Pons (tissue), 1 donor: ENCODE results near the gene IL17REL.
A peak's percentile ranks its signal among the peaks of the same experiment; 100 is the strongest.

ENCODE experiments used
- DNase-seq: peaks from one replicate; pipeline ENCODE4 v3.0.0-alpha.2; 2016; ENCODE audit warnings: low spot score

The IL17REL gene

GRCh38 chr22:50046019-50046415, 33.5 kb upstream of the IL17REL start:
- DNase-seq: no peak

GRCh38 chr22:50045211-50046018, 32.9 kb upstream of the IL17REL start:
- no peak for DNase-seq

DNA sequence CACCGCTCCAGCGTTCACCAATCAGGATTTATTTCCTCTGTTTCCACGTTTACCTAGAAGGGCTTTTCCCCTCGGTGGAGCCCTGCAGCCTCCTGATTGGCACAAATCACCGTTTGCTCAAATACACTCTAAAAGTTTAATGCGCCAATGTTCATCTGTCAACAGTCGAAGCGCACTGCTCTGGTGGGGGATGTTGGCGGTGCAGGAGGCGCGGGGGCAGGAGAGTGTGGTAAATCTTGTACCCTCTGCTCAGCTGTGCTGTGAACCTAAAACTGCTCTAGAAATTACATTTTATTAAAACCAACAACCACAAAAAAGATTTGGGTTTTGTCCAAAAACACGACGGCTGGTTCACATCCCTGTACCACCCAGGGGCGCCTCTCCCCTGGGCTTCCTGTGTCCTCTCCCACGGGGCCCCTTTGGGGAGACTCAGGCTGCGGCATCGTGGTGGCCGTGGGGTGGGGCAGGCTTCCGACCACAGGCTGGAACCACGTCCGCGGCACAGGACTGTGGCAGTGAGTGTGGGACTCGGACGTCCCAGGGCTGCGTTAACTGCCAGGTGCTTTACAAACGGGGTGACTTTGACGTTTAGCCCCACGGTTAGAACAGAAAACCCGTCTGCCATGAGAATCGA, 32.0 kb upstream of the IL17REL start:
- DNase-seq: no peak

- no peak for DNase-seq
Observed at GRCh38 chr22:50041361-50042065, 28.9 kb upstream of the IL17REL start.

DNA sequence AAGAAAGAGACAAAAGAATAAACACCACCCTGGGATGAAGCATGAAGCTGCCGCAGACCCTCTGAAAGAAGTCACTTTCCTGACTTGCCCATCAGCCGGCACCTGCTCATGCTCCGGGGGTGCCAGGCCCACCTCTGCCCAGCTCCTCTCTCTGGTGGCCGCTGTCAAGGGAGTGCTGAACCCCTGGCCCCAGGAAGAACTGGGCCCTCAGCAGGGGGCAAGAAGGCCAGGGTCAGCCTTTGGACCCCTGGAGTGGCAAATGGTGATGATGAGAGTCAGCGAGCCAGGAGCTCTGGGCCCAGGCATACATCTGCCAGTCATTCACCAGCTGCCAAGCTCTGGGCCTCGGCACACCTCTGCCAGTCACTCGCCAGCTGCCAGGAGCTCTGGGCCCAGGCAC, 28.2 kb upstream of the IL17REL start:
- DNase-seq: no peak

GRCh38 chr22:50039669-50040443, 27.3 kb upstream of the IL17REL start:
- no peak for DNase-seq

DNA sequence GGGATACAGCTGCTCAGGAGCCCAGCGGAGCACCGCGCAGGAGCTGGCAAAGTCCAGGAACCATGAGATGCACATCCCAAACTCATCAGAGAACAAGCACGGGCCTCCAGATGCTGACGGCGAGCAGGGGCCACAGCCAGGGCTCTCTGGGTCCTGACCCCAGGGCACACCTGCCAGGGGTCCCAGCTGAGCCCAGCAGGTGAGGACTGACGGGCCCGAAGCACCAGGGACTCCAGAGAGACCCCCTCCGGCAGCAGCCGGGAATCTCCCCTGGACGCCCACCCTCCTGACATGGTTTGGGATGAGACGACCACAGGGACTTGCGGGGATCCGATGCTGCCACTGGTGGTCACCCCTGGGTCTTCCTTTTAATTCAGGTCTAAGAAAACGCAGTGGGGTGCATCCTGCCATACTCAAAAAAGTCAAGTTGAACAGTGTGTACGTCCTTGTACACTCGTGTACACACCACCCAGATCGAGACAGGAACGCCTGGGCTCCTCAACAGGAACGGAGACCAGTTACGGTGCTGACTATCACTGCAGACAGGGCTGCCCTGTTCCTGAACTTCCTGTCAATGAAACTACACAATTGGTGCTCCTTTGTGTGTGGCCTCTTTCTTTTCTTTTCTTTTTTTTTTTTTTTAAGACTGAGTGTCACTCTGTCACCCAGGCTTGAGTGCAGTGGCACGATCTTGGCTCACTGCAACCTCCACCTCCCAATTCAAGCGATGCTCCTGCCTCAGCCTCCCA, 23.6 kb upstream of the IL17REL start:
- DNase-seq: no peak

- no peak for DNase-seq
Observed at GRCh38 chr22:50035131-50035881, 22.7 kb upstream of the IL17REL start.

GRCh38 chr22:50034126-50035081, 21.8 kb upstream of the IL17REL start:
- no peak for DNase-seq

DNA sequence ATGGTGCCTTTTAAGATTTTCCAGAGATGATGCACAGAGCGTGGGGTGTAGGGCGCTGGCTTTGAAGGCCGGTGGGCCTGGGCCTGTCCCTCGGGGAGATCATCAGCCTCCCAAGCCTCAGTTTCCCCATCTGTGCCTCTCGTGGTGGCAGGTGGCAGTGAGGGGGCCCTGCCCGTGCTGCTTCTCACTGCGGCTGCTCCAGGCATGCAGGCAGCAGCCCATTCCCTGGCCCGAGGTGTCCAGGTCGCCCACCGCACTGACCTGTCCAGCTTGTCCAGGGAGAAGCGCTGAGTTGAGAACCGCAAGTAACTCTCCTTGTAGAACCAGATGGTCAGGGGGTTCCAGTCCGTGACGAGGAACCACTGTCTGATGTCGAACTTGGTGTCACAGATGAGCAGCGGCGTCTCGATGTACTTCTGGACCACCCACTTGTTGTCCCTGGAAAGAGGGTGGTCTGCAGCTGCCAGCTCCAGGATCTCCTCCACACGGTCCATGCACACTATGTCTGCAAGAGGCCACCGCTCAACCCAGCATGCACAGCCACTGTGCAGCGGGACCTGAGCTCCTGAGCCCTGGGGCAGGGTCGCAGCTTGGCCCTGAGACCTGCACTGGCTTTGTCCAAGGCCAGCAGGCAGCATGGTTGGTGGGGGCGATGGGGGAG, 20.5 kb upstream of the IL17REL start:
- no peak for DNase-seq

- DNase-seq: no peak
Observed at GRCh38 chr22:50032109-50032871, 19.7 kb upstream of the IL17REL start.

DNA sequence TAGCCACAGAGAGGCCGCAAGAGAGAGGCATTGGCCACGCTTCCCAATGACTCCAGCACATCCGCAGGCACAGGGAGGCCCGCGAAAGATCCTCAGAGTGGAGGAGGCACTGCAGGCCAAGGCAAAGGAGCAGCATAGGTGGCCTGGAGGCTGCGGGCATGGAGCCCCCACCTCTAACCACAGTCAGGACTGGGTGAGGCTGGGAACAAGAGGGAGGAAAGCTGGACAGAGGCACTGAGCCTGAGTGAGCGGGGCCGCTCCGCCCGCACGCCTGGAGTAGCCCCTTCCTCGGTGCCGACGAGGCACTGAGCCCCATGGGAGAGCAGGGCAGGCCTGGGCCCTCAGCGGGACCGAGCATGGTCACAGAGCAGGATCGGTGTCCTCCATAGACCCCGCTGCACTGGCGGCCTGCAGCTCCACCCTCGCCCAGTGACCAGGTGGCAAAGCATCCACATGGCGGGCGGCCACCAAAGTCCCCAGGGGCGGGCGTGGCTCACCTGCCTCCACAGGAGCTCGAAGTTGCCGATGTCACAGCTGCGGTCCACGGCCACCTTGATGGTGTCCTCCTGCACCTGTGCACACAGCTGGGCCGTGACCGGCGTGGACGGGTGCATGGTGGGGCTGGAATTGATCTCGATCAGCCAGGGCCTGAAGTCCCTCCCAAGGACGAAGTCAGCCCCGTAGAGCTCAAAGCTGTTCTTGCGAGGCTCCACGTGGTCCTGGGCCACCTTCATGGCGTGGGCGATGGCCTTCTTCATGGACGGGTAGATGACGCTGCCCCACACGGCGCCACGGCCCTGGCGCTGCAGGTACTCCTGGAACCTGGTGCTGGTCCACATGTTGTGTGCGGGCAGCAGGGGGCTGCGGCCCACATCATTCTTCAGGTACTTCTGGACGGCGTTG, 18.9 kb upstream of the IL17REL start:
- DNase-seq: no peak

DNA sequence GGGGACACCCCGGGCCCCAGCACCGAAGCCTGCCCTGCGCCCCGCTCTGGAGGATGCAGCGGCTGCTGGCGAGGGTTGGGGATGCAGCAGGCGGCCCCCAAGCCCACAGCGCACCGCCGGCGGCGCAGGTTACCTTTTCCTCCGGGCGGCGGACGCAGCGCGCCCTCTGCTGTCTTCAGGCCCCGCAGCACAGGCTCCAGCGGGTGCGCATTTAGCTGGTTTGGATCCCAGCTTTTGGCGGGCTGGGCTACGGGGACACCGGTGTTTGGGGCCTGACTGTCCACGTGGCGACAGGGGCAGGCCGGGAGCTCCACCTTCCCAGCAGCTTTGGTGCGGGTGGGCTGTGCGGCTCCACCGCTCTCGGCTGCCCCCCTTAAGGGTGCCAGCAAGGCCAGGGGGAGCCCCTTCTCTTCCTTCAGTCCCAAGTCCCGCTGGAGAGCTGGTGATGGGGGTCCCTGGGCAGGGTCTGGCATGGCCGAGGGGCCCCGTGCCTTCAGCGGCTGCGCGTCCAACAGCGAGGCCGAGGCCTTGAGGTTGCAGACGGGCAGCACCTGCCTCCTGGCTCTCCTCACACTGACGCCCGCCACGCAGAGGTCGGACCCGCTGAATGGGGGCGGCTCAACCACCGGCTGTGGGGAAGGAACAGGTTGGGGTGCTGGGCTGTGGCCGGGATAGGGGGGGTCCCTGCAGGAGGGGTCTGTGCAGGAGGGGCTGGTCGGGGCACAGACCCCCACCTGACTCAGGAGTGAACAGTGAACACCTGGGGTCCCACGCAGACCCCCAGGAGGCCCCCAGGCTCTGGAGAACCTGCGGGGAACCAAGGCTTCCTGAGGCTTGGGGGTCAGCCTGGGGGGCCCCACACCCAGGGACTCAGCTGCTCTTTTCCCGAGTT, 18.0 kb upstream of the IL17REL start:
- DNase-seq: peak; percentile 25

GRCh38 chr22:50027639-50028537, 15.3 kb upstream of the IL17REL start:
- DNase-seq: no peak

- DNase-seq: no peak
Observed at GRCh38 chr22:50025993-50026392, 13.4 kb upstream of the IL17REL start.
